AG09309 (cell line): ENCODE results near the gene NMNAT2.

Experiments
- DNase-seq: peaks from one replicate; pipeline ENCODE4 v3.0.0-alpha.2; 2010; ENCODE audit warnings: low read depth
- H3K4me3 ChIP-seq: 2 replicates; pipeline ENCODE4 v1.5.1; 2011; ENCODE audit warnings: mild to moderate bottlenecking, low read depth, low read length, moderate library complexity; ENCODE audit not compliant: control insufficient read depth
- TF ChIP-seq, protein P1 (sequence below): IDR thresholded peaks from 2 replicates; pipeline ENCODE4 v1.5.1; 2011; ENCODE audit warnings: mild to moderate bottlenecking, low read depth, low read length, inconsistent platforms; ENCODE audit not compliant: insufficient read depth, control insufficient read depth; ENCODE audit errors: missing control alignments

Gene NMNAT2

DNA sequence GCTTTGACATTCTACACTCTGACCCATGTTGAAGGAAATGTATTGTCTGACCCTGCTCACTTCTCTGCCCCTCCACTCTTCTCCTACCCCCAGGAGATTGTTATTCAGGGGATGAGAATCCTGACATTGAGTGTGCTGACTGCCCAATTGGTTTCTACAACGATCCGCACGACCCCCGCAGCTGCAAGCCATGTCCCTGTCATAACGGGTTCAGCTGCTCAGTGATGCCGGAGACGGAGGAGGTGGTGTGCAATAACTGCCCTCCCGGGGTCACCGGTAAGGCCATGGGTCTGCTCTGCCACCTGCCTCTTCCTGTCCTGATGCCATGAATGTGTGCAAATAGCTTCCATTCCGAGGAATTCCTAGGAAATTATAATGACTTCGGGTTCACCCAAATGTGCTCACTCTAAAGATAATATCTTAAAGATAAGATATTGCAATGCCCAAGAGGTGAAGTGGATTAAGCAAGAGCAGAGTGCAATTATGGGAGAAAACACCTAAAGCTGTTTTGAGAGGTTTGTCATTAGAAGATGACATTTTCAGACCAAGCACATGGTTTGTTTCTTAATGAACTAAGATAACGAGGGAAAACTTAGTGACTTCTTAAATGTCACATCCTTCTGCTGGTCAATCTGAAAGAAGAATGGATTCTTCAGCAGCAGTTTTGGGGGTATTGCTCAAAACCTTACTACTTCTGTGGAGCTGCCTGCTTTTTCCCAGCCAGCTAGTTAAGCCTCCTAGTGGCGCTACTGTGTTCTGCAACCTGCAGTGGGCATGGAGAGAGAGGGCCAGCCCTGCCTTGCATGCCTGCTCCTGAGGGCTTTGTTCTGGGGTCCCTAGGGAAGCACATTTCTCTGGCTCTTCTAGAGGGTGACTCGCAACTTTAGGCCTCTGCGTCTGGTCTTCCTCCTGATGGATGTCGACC lies 190.5 kb downstream of the NMNAT2 start:
- TF ChIP-seq, protein P1, sequence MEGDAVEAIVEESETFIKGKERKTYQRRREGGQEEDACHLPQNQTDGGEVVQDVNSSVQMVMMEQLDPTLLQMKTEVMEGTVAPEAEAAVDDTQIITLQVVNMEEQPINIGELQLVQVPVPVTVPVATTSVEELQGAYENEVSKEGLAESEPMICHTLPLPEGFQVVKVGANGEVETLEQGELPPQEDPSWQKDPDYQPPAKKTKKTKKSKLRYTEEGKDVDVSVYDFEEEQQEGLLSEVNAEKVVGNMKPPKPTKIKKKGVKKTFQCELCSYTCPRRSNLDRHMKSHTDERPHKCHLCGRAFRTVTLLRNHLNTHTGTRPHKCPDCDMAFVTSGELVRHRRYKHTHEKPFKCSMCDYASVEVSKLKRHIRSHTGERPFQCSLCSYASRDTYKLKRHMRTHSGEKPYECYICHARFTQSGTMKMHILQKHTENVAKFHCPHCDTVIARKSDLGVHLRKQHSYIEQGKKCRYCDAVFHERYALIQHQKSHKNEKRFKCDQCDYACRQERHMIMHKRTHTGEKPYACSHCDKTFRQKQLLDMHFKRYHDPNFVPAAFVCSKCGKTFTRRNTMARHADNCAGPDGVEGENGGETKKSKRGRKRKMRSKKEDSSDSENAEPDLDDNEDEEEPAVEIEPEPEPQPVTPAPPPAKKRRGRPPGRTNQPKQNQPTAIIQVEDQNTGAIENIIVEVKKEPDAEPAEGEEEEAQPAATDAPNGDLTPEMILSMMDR: peak; percentile 73
- no peak for DNase-seq
- no peak overlapping the region for H3K4me3 ChIP-seq

DNA sequence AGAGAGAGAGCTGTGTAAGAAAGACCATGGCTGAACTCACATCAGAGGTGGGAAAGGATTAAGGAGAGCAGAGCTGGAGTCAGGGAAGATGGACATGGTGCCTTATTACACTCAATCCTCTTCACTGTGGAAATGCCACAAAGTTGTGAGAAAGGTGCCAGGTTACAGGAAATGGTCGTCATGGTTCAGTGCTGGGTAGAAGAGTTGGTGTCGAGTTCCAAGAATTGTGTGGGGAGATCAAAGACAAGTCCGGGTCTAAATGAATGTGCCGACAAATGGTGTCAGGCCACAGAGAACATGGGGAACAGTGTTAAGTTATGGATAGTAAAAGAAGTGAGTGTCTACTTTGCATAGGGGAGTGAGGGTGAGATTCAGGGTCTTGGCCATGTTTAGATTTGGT lies 191.2 kb downstream of the NMNAT2 start:
- TF ChIP-seq, protein P1: no peak
- H3K4me3 ChIP-seq: no peak overlapping the region
- DNase-seq: no peak

DNA sequence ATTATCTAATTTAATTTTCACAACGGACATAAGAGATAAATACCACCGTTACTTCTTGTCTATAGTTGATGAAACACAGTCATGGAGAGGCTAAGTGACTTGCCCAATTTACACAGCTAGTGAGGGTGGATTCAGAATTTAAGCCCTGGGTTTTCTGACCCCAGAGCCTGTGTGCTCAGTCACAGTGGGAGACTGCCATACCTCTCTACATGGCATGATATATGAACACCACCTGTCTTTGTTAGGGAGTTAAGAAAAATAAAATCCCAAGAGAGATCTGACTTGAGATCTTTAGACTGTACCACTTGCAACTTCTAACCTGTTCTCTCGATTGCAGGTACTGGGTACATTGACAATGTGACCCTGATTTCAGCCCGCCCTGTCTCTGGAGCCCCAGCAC lies 191.8 kb downstream of the NMNAT2 start:
- DNase-seq: no peak
- H3K4me3 ChIP-seq: no peak overlapping the region
- TF ChIP-seq, protein P1: no peak

DNA sequence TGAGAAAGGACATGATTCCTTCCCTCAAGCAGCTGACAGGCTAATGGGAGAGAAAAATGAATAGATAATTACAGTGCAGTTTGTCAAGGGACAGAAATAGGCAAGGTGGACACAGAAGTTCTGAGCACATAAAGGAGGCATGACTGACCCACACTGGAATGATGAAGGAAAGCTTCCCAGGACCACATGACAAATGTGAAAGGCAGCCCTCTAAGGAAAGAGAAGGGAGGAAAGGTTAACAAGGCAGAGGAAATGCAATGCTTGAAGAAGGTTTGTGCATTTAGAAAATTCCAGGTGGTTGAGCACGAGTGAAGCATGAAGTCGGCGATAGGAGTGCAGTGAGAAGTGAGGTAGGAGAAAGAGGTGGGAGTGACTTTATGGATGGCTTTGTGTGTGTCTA lies 194.7 kb downstream of the NMNAT2 start:
- DNase-seq: no peak
- TF ChIP-seq, protein P1: no peak
- H3K4me3 ChIP-seq: no peak overlapping the region

DNA sequence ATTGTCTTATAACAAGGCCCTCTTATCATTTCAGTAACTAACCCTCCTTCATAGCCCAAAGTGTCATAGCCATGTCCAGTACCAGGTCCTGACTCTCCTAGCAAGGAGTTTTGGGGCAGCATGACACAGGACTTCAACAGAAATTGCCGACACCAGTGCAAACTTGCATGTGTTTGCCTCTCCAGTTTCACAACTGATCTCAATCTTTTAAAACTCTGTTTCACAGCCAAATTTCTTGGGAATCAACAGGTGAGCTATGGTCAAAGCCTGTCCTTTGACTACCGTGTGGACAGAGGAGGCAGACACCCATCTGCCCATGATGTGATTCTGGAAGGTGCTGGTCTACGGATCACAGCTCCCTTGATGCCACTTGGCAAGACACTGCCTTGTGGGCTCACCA lies 195.3 kb downstream of the NMNAT2 start:
- no peak overlapping the region for H3K4me3 ChIP-seq
- TF ChIP-seq, protein P1: no peak
- no peak for DNase-seq

DNA sequence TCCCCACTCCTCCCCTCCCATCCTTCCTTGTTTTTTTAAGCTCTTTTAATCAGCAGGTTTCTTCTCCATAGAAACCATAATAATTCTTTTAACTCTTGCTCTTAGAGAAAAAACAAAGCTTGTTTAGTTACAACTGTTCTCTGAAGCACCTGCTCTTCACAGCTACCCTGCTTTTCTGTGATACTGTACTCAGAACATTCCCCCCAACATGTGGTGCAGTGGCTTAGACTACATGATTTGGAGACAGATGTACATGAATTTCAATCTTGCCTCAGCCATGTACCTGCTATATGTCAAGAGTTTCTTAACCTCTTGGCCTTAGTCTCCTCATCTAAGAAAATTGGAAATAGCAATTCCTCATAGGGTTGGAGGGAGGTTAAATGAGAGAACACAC lies 198.6 kb downstream of the NMNAT2 start:
- no peak overlapping the region for H3K4me3 ChIP-seq
- TF ChIP-seq, protein P1: no peak

More for the DNA sequence above, 198.6 kb downstream of the NMNAT2 start:
- no peak for DNase-seq
